ENCODE data around the gene SRSF9.

SRSF9 gene, protein sequence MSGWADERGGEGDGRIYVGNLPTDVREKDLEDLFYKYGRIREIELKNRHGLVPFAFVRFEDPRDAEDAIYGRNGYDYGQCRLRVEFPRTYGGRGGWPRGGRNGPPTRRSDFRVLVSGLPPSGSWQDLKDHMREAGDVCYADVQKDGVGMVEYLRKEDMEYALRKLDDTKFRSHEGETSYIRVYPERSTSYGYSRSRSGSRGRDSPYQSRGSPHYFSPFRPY

DNA sequence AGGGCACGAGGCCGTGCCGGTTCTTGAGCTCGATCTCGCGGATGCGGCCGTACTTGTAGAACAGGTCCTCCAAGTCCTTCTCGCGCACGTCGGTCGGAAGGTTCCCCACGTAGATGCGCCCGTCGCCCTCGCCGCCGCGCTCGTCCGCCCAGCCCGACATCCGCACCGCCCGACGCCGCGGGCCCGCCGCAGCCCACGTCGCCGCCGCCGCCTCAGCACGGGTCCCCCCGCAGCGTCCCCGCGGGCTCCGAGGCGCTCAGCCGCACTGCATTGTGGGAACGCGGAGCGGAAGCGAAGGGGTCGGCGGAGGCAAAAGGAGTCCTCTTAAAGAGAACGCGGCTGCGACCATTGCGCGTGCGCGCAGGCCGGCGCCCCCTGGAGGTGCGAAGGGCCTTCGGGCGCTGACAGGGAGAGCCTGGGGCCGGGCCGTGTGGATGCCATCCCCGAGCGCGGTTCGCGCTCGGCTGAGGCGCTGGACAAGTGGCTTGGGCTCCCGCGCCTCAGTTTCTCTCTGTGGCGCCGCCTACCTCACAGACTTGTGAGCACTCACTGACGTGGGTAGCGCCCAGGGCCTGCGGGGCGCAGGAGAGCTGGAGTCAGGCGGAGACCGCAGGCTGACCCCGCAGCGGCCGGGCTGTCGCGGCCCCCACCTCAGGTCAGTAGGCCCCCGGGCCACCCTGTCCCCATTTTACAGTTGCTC is at the start of gene SRSF9:
Gene SRSF9, minus strand, starts transcription at position 299 of the 700 bp plus-strand sequence. Its CDS starts 139 bp downstream, at position 160.
- TF ChIP-seq GATA3 (IDR thresholded peaks at IDR 0.05; ENCODE audit: low read depth, low read length) = no peak
- no peak; the same call in 1 of the 2 replicates for TF ChIP-seq GATA2 (IDR thresholded peaks at IDR 0.05; ENCODE audit: low read depth, low read length)

DNA sequence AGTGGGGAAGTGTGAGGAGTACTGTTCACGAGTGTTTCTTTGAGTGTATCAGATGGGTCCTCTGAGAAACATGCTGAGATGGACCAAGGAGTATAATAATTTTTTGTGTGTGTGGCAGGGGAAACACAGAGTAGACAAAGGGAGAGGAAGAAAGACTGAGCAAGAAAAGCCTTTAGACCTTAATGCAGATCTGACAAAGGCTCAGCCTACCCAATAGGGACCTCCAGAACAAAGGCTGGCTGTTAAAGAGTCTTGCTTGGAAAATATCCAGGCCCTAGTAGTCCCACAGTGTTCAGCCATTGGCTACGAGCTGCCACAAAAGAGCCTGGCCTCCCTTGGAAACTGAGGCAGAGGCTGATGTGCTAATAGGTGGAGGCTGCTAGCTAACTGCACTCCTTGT is 45.9 kb upstream of the SRSF9 start:
- TF ChIP-seq GATA2 (IDR thresholded peaks at IDR 0.05; ENCODE audit: low read depth, low read length) (no peak), GATA3 (IDR thresholded peaks at IDR 0.05; ENCODE audit: low read depth, low read length) (no peak)

DNA sequence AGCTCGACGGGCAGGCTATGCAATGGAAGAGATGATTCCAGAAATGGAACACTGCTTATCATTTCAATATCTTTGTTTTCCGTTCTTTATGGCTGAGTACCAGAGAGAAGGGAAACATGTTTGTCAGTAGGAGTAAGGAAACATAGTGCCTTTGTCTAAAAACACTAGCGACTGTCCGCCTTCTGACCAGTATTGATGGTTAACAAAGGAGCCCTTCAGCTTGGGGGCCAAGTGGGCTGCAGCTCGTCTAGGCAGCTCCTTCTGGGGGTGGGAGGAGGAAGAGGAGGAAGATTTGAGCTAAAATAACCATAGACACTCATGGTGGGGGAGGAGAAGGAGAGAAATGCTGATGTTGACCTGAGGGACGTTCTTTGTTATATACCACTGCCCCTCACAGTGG is 44.5 kb upstream of the SRSF9 start:
- no peak for TF ChIP-seq GATA2 (IDR thresholded peaks at IDR 0.05; ENCODE audit: low read depth, low read length)
- no peak for TF ChIP-seq GATA3 (IDR thresholded peaks at IDR 0.05; ENCODE audit: low read depth, low read length)

DNA sequence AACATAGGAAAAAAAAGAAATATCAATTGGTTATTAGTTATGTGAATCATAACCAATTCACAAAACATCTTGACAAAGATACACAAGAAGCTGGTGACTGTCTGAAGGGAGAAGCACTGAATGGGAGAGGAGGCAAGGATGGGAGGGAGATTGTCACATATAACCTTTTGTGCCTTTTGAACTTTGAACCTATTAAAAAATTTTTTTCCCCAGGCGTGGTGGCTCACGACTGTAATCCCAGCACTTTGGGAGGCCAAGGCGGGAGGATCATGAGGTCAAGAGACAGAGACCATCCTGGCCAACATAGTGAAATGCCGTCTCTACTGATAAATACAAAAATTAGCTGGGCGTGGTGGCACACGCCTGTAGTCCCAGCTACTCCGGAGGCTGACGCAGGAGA is 39.0 kb upstream of the SRSF9 start:
- no peak for TF ChIP-seq GATA3 (IDR thresholded peaks at IDR 0.05; ENCODE audit: low read depth, low read length)
- TF ChIP-seq GATA2 (IDR thresholded peaks at IDR 0.05; ENCODE audit: low read depth, low read length) = no peak

DNA sequence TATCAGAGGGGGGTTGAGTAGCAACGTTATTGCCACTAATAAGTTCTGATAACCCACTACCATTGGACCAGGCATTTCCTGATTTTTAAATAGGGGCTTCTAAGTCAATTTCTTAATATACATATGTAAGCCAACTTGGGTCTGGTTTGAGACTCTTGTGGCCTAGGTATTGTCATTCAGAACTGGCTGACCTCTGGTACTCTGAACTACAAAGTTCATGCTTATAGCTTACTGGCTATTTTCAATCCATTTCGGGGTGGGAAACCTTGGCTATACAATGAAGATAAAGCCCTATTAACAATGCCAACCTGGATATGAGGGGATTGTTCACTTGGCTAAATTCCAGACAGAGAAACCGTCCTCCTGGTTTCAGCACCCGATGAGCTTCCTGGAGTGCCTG is 35.0 kb upstream of the SRSF9 start:
- TF ChIP-seq GATA3 (IDR thresholded peaks at IDR 0.05; ENCODE audit: low read depth, low read length) (no peak), GATA2 (IDR thresholded peaks at IDR 0.05; ENCODE audit: low read depth, low read length) (no peak)

DNA sequence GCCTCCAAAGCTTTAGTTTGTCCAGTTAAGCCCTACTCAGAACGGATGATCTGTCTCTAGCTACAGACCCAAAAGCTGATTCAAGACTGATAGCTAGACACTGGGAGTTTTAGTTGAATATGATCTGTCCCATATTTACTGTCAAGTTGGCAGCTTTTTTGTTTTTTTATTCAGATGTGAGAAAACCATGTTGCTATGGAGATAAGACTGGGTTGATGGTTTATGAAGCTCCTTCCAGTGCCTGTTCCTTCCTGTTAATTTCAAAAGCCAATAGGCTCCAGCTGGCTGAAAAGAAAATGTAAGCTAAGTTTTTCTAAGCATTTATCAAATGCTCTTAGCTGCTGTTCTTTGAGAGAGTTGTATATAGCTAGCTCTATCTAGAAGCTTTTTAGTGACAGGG is 31.0 kb upstream of the SRSF9 start:
- TF ChIP-seq GATA3 (IDR thresholded peaks at IDR 0.05; ENCODE audit: low read depth, low read length) (no peak), GATA2 (IDR thresholded peaks at IDR 0.05; ENCODE audit: low read depth, low read length) (no peak)

DNA sequence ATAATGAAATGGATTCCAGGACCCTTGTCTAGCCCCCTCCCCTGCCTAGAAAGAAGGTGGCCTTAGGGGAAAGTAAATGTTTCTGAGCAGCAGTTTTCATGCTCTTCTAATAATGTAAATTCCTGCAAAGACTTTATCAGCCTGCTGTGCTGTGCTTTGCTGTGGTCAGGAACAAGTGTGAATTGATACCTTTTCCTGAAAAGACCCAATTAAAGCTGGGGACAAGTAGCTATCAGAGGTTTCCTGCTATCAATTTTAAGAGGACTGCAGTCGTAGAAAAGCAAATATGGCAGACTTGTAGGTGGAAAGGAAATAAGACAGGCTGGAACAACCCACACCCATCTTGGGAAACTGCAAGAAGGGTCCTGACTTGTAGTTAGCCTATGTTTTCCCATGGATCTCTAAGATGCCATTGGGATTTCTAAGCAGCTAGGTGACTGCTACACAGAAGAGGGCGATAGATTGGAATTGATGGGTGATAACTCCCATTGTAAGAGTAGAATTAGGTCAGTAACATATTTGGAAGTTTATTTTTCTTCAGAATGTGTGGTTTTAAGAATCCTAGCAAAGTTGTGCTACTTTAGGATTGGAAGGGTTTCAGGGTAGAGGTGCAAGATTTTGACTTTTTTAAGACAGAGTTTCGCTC is 29.4 kb upstream of the SRSF9 start:
- TF ChIP-seq GATA2 (IDR thresholded peaks at IDR 0.05; ENCODE audit: low read depth, low read length) (no peak), GATA3 (IDR thresholded peaks at IDR 0.05; ENCODE audit: low read depth, low read length) (no peak)

DNA sequence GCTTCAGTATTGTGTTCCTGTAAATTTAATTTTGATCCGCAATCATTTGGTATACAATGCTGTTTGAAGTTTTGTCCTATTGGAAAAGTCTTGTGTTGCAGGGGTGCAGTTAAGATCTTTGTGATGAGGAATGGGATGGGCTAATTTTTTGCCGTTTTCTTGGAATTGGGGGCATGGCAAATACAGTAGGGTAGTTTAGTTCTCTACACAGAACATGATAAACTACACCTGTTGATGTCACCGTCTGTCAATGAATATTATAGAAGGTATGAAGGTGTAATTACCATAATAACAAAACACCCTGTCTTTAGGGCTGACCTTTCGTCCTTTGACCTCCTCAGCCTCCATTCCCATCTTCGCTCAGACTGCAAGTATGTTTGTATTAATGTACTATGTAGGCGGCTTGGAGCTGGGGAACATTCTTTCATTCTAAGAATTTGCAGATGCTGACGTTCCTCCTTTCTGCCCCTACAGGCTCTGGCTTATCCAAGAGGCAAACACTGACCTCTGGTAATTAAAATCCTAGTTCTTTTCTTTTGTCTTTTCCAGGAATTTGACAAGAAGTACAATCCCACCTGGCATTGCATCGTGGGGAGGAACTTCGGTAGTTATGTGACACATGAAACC is 28.1 kb upstream of the SRSF9 start:
- no peak for TF ChIP-seq GATA3 (IDR thresholded peaks at IDR 0.05; ENCODE audit: low read depth, low read length)
- no peak for TF ChIP-seq GATA2 (IDR thresholded peaks at IDR 0.05; ENCODE audit: low read depth, low read length)

DNA sequence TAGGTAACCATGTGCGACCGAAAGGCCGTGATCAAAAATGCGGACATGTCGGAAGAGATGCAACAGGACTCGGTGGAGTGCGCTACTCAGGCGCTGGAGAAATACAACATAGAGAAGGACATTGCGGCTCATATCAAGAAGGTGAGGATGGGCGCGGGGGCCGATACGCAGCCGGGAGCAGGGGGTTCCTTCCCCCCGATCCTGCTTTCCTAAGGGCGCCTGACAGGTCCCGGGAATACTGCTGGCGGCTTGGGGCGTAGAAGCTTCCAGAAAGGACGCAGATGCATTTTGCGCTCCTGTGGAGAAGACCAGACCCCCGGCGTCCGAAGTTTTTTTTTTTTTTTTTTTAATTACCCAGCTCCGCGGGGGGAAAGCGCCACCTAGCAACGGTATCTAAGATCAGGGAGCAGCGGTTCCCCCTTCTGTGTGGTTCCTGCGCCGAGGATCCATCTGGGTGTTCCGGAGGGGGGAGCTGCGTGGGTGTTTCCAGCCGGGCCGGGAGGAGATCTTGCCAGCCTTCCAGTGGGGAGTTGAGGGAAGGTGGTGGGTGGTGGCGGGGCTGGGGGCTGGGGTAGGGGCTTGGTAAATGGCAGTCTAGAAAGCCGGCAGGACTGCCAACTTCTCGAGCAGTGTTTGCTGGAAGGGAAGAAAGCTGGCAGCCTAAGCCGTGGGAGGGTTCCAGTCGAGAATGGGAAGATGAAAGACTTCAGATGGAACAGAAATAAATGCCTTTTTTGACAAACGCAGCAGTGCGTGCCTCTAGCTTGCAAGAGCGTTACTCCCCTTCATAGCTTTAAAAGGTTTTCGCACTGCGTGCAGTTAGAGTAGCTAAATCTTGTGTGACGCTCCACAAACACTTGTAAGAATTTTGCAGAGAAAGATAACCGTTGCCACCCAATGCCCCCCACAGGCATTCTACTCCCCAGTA is 27.1 kb upstream of the SRSF9 start:
- TF ChIP-seq GATA3 (IDR thresholded peaks at IDR 0.05; ENCODE audit: low read depth, low read length) (no peak), GATA2 (IDR thresholded peaks at IDR 0.05; ENCODE audit: low read depth, low read length) (peak; percentile 79)

DNA sequence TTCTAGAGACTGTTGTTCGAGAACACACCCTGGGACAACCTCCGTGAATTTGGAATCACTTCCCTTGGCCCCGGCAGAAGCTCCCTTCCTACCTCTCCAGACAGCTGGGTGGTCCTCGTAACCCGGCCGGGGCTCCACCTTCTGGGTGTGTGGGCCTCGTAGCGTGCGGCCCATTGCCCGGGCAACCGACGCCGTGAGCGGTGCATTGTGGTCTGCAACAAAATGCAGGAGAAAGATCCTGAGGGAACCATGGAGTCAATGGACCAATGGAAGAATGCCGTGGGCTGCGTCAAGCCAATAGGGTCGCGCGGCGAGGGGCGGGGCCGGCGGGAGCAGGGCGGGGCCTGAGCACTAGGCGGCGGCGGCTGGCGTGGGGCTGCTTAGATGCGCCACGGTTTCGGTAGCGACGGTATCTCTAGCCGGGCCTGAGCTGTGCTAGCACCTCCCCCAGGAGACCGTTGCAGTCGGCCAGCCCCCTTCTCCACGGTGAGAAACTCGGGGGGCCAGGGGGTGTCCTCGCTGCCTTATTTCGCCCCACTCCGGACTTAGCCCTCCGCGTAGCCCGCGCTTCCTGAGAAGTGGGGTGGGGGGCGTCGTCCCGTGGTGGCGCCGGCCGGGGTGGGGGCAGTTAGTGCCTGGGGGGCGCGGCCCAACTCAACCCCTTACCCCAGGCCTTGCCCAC is 26.3 kb upstream of the SRSF9 start, which contains the start of gene DYNLL1:
Gene DYNLL1, plus strand, starts transcription at position 383 of the 682 bp plus-strand sequence. CDS start 309 bp downstream, outside the sequence.
- TF ChIP-seq GATA3 (IDR thresholded peaks at IDR 0.05; ENCODE audit: low read depth, low read length) (no peak), GATA2 (IDR thresholded peaks at IDR 0.05; ENCODE audit: low read depth, low read length) (no peak)

DNA sequence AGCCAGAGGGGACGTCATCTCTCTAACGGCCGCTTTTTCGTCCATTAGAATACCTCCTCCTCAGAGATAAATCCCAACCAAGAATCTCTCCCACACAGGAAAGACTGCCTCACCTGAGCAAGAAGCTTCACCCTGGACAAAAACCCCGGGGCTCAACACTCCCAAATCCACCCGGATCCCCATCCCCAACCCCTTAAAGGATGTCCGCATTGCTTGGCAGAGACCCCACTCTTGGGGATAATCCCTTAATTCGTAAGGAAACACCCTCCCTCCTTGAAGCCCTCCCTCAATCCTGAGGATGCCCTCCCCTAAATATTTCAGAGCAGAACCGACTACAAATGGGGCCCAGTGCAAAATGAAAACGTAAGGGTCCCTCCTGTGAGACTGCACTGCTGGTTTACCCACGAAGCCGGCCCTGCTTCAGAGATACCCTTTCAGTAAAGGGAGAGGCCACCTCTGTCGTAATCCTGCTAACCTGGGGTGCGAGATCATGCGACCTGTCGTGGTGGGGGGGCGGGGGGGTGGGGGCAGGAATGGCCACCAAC is 25.7 kb upstream of the SRSF9 start:
- no peak for TF ChIP-seq GATA3 (IDR thresholded peaks at IDR 0.05; ENCODE audit: low read depth, low read length)
- no peak for TF ChIP-seq GATA2 (IDR thresholded peaks at IDR 0.05; ENCODE audit: low read depth, low read length)

DNA sequence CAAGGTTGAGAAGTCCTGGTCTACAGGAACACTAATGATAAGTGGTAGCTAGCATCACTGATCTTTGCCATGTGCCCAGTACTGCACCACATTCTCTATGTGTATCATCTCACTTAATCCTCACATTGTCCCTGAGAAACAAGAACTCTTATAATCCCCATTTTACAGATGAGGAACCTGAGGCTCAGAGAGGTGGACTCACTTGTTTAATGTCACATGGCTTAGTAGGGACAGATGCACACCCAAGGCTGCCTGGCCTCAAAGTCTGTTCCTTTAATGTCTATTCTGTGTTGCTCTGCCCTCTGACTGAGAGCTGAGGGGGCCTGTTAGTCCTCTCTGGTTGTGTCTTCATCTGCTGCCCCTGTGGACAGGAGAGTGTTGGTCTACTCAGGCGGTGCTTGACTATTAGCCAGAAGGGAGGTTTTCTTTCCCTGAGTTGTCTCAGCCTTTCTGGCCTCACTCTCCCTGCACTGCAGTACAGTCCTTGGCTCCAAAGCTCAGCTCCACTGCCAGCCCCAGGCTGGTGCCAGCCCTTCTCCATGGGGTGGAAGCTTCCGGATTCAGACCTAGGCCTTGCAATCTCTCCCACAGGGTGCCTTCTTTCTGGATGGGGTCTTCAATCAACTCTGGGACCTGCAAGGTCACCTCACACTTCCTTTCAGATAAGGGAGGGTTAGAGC is 21.4 kb upstream of the SRSF9 start:
- TF ChIP-seq GATA2 (IDR thresholded peaks at IDR 0.05; ENCODE audit: low read depth, low read length) = no peak
- no peak for TF ChIP-seq GATA3 (IDR thresholded peaks at IDR 0.05; ENCODE audit: low read depth, low read length)

Measured in SH-SY5Y (cell line).